Activated CD4-positive, alpha-beta T cell treated with anti-CD3 and anti-CD28 coated beads, Interleukin-2, amount 10 ng/mL, durations not matched to agents 24 days and 14 days (primary cell): Measurements from ENCODE around the gene ST3GAL5. TPM values are rescaled to one million over a fixed set of nuclear protein-coding genes. Genes with fewer than 3 reads are reported as not detected.

ENCODE experiments used
- DNase-seq: peaks from one replicate; pipeline ENCODE4 v3.0.0; 2022
- H3K27ac Mint-ChIP-seq: one replicate; pipeline ENCODE4 v1.8.0; 2022; ENCODE audit warnings: mild to moderate bottlenecking, mixed read lengths
- H3K27me3 Mint-ChIP-seq: one replicate; pipeline ENCODE4 v1.8.0; 2022; ENCODE audit warnings: mixed read lengths
- H3K36me3 Mint-ChIP-seq: one replicate; pipeline ENCODE4 v1.8.0; 2022; ENCODE audit warnings: low read depth, mild to moderate bottlenecking, mixed read lengths
- H3K4me1 Mint-ChIP-seq: one replicate; pipeline ENCODE4 v1.8.0; 2021; ENCODE audit warnings: mixed read lengths
- H3K4me3 Mint-ChIP-seq: one replicate; pipeline ENCODE4 v1.8.0; 2022; ENCODE audit warnings: mild to moderate bottlenecking, moderate library complexity, mixed read lengths
- H3K9me3 Mint-ChIP-seq: one replicate; pipeline ENCODE4 v1.8.0; 2021; ENCODE audit warnings: mixed read lengths
- intact Hi-C: fragments of 100-400 bp; cut with micrococcal nuclease; formaldehyde crosslinking; loops from one replicate; pipeline ENCODE4 v1.15.1; 2023
- total RNA-seq: library from RNA; stranded (reverse); gene quantifications from 2 replicates; pipeline ENCODE4 v1.2.3, GENCODE V29; 2022

Gene ST3GAL5
- total RNA-seq, 1 donor from 2014 or later: 14.6 TPM

GRCh38 chr2:85858841-85859240 is 29.9 kb downstream of the ST3GAL5 start:
- H3K36me3 Mint-ChIP-seq: peaks cover 72% of the 10 kb centered on the region
- peaks cover 53% of the 10 kb centered on the region for H3K4me1 Mint-ChIP-seq

DNA sequence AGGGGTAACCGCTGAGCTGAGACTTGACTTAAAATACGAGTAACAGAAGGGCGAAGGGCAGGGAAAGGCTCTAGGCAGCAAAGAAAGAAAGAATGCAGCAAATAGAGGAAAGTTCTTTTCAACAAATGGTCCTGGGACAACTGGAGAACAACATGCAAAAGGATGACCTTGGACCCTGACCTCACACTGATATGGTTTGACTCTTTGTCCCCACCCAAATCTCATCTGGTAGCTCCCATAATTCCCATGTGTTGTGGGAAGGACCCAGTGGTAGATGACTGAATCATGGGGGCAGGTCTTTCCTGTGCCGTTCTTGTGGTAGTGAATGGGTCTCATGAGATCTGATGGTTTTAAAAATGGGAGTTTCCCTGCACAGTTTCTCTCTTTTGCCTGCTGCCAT is 33.9 kb downstream of the ST3GAL5 start:
- peak overlapping the region; percentile 76 for H3K4me3 Mint-ChIP-seq
- H3K36me3 Mint-ChIP-seq: peaks cover 59% of the 10 kb centered on the region
- no peak for DNase-seq
- H3K27ac Mint-ChIP-seq: peak overlapping the region; percentile 97
- H3K27me3 Mint-ChIP-seq: no peaks in the 10 kb centered on the region
- peaks cover 13% of the 10 kb centered on the region for H3K9me3 Mint-ChIP-seq
- H3K4me1 Mint-ChIP-seq: peaks cover 65% of the 10 kb centered on the region
- intact Hi-C loops: loop anchor here (1.0 to 10.0 kb wide), 3 partner anchors 31 to 340 kb away; partner anchors contain the start of genes IMMT and MRPL35

More at GRCh38 chr2:85858841-85859240, 29.9 kb downstream of the ST3GAL5 start:
- no peak for DNase-seq
- Mint-ChIP-seq H3K27me3 (no peaks in the 10 kb centered on the region), H3K9me3 (peaks cover 13% of the 10 kb centered on the region), H3K27ac (no peak overlapping the region), H3K4me3 (no peak overlapping the region)
- intact Hi-C loops: loop anchor here (10.0 kb wide), 1 partner anchor 336 kb away; the partner anchor contains the start of genes IMMT and MRPL35

DNA sequence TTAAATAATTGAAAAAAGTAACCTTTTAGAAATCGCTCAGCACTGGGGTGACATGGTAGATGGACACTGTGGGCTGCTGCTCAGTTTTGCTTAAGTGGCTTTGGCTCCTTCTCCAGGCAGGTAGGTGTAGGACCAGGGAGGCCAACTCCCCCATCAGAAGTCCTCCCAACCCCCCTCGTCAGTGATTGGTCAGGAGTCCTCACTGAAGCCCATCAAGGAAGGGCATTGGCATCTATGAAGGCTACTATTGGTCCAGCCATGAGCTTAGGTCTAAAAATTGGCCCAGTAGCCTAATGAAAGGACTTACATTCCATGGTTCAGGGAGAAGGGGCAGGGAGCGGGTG is 34.7 kb downstream of the ST3GAL5 start:
- peak overlapping the region; percentile 76 for H3K4me3 Mint-ChIP-seq
- peaks cover 55% of the 10 kb centered on the region for H3K36me3 Mint-ChIP-seq
- H3K27ac Mint-ChIP-seq: peak overlapping the region; percentile 97
- intact Hi-C loops: loop anchor here (1.0 to 10.0 kb wide), 3 partner anchors 32 to 341 kb away; partner anchors contain the start of genes IMMT and MRPL35
- peaks cover 13% of the 10 kb centered on the region for H3K9me3 Mint-ChIP-seq
- H3K27me3 Mint-ChIP-seq: no peaks in the 10 kb centered on the region
- peaks cover 64% of the 10 kb centered on the region for H3K4me1 Mint-ChIP-seq
- peak; percentile 78 for DNase-seq

DNA sequence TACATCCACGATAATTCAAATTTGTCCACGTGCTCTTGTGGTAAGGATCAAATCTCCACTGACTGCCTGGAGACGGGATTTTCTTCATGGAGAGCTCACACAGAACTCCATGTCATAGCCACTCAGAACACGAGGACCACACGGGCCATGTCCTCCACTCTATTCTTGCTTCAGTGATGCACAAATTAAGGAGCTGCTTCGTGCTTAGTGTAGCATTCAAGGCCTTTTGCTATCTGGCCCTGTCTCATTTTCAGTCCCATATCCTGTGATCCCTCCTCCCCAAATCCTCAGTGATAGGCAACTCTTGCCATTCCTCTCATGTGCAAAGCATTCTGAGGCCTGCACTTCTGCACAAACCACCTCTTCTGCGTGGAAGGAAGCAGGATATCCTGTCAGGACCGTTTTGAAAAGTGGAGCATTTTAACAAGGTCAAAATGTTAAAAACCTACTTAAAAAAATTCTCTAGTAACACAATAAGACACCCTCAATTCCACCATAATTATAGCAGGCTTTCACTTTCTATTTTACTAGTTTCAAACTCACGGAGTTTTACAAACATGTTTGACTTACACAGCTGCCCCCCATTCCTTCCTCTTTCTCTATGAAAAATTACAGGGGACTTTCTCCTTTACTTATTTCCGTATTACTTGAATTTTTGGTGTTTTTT is 35.2 kb downstream of the ST3GAL5 start:
- Mint-ChIP-seq H3K9me3 (peaks cover 13% of the 10 kb centered on the region), H3K4me1 (peaks cover 60% of the 10 kb centered on the region), H3K27ac (peak overlapping the region; percentile 97), H3K27me3 (no peaks in the 10 kb centered on the region), H3K36me3 (peaks cover 50% of the 10 kb centered on the region), H3K4me3 (peak overlapping the region; percentile 76)
- intact Hi-C loops: loop anchor here (1.0 to 10.0 kb wide), 6 partner anchors 8 to 341 kb away; partner anchors contain the start of genes IMMT and MRPL35
- DNase-seq: peak; percentile 87

- Mint-ChIP-seq H3K36me3 (peaks cover 53% of the 10 kb centered on the region), H3K27me3 (no peaks in the 10 kb centered on the region), H3K27ac (peak overlapping the region; percentile 97), H3K4me1 (peaks cover 61% of the 10 kb centered on the region), H3K4me3 (peak overlapping the region; percentile 76), H3K9me3 (peaks cover 13% of the 10 kb centered on the region)
- intact Hi-C loops: loop anchor here (1.0 to 10.0 kb wide), 5 partner anchors 8 to 342 kb away; partner anchors contain the start of genes IMMT and MRPL35
- DNase-seq: peak; percentile 88
Measured at GRCh38 chr2:85852937-85853498, 35.8 kb downstream of the ST3GAL5 start.

DNA sequence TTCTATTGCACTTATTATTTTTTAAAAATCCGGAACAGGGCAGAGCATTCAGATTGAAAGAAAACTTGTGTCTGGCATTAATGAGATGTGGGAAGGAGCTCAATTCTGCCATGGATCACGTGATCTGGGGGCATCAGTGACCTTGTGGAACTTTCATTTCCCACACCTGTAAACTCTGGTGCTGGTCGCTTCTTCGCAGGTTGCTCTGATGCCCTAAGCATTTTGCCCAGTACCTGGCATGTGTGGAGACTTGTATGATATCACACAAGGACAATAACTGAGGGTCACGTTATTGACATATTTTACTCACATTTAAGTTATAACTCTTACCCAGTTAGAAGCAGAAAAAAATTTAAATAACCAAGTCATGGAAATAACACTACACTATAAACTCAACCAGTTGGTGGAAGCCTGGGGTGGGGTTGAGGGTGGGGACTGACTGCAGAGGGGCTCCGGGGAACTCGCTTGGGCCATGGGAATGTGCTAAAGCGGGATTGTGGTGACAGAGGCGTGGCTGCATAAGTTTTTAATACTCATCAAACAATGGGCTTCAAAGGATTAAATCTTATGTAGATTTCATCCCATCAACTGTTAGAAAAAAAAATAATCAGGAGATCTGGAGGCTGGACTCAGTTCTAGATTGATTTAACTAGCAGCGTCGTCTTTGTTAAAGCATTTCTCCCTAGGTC is 36.5 kb downstream of the ST3GAL5 start:
- intact Hi-C loops: loop anchor here (2.0 to 10.0 kb wide), 3 partner anchors 145 to 343 kb away; partner anchors contain the start of genes IMMT and MRPL35
- H3K4me3 Mint-ChIP-seq: peak overlapping the region; percentile 76
- no peaks in the 10 kb centered on the region for H3K27me3 Mint-ChIP-seq
- H3K27ac Mint-ChIP-seq: peak overlapping the region; percentile 97
- no peak for DNase-seq
- H3K36me3 Mint-ChIP-seq: peaks cover 50% of the 10 kb centered on the region
- H3K4me1 Mint-ChIP-seq: peaks cover 57% of the 10 kb centered on the region
- H3K9me3 Mint-ChIP-seq: peaks cover 13% of the 10 kb centered on the region

DNA sequence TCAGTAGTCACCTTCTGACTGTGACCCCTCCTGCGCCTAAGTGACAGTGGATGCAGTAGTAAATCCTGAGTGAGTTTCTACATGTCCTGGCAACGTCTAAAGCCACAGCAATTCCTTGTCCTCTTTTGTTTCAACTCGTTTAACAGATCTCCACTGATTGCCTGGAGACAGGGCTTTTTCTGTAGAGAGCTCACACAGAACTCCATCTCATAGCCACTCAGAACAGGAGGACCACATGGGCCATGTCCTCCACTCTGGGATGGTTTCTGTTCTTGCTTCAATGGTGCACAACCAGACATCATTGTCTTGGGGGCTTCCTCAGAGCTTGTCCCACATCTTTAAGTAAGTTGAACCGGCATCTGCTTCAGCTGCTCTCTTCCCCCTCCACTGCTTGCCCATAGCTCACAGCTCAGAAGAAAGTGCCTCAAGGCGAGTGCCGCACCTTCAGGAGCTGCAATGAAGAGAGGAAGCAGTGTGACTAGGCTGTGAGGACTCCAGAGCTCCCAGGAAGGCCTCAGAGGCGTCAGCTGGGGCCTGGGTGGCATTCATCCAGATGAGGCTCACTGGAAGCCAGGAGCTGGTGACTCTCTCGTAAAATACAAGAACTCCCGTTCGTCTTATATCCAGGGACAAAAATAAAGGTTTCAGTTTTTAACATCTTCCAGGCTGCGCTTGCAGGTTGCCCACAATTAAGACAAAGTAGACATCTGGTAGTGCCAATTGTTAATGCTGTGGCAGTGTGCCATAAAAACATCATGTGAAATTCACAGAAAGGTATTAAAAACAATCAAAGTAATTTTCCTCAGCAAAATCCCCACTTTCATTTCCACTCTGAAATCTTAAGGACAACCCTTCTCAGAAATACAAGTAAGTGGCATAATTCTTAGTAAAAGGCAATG is 37.3 kb downstream of the ST3GAL5 start:
- intact Hi-C loops: loop anchor here (2.0 to 10.0 kb wide), 3 partner anchors 146 to 343 kb away; partner anchors contain the start of genes IMMT and MRPL35
- Mint-ChIP-seq H3K4me1 (peaks cover 59% of the 10 kb centered on the region), H3K9me3 (peaks cover 13% of the 10 kb centered on the region), H3K27ac (peak overlapping the region; percentile 97), H3K4me3 (peak overlapping the region; percentile 76), H3K27me3 (no peaks in the 10 kb centered on the region), H3K36me3 (peaks cover 55% of the 10 kb centered on the region)
- DNase-seq: peak; percentile 76

DNA sequence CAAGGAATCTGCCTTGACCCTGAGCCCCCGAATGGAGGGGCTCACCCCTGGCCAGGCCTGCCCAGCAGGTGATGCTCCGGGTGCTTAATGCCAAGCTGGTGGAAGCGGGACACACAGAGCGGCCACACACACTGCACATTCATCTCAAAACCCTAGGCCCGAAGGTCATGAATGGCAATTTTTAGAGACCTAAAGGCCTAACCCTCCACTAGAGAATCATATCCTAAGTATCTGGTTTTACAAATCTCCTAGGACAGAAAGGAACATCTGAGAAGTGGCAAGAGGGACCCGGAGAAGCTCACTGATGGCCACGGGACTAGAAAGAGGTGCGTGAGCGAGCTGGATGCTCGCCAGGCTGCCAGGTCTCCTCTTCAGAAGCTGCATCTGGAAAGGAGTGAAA is 38.3 kb downstream of the ST3GAL5 start:
- peaks cover 57% of the 10 kb centered on the region for H3K4me1 Mint-ChIP-seq
- peaks cover 10% of the 10 kb centered on the region for H3K9me3 Mint-ChIP-seq
- intact Hi-C loops: loop anchor here (5.0 to 10.0 kb wide), 2 partner anchors 147 to 344 kb away; partner anchors contain the start of genes IMMT and MRPL35
- peak overlapping the region; percentile 14 for H3K4me3 Mint-ChIP-seq
- DNase-seq: no peak
- peak overlapping the region; percentile 55 for H3K27ac Mint-ChIP-seq
- no peaks in the 10 kb centered on the region for H3K27me3 Mint-ChIP-seq
- peaks cover 54% of the 10 kb centered on the region for H3K36me3 Mint-ChIP-seq

- no peaks in the 10 kb centered on the region for H3K27me3 Mint-ChIP-seq
- intact Hi-C loops: no loop called here
- H3K27ac Mint-ChIP-seq: no peak overlapping the region
- peaks cover 24% of the 10 kb centered on the region for H3K4me1 Mint-ChIP-seq
- DNase-seq: no peak
- peaks cover 69% of the 10 kb centered on the region for H3K36me3 Mint-ChIP-seq
- no peak overlapping the region for H3K4me3 Mint-ChIP-seq
- H3K9me3 Mint-ChIP-seq: peaks cover 8% of the 10 kb centered on the region
Measured at GRCh38 chr2:85847051-85847588, 41.7 kb downstream of the ST3GAL5 start.

DNA sequence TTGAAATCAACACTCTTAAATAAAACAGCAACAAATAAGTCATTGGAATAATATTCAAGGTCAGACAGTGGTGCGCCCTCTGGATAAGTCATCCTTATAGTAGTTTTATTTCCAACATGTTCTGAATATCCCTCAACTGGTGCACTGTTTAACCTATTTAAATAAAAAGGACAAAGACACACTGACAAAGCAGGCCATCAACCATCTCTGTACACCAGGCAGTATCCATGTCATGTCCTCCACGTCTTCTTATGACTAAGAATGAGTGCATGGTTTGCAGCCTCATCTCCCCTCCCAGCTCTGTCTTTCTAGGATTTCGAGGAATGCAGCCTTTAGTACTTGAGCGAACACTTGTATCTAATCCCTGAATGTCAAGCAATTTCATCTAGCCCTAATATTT is 42.4 kb downstream of the ST3GAL5 start:
- Mint-ChIP-seq H3K27ac (no peak overlapping the region), H3K9me3 (peaks cover 8% of the 10 kb centered on the region), H3K4me3 (no peak overlapping the region), H3K4me1 (peaks cover 17% of the 10 kb centered on the region), H3K36me3 (peaks cover 72% of the 10 kb centered on the region), H3K27me3 (no peaks in the 10 kb centered on the region)
- no peak for DNase-seq
- intact Hi-C loops: no loop called here

DNA sequence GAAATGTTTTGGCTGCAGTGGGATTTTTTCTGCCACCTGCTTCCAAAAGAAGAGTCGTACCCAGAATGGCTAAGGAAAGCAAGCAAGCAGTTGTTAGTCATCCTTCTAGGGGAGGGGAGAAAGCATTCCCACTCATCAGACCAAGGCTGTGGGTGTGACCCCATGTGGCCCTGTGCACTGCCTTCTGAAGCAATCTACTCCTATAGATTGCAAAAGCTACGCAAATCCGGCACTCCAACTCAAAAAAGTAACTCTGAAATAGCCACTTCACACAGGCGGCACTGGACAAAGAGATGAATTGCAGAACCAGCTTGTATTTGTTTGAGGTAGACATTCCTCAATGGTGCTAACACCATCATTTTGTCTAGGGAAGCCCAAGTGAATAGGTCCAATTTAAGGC is 44.3 kb downstream of the ST3GAL5 start:
- H3K4me3 Mint-ChIP-seq: no peak overlapping the region
- no peaks in the 10 kb centered on the region for H3K27me3 Mint-ChIP-seq
- H3K4me1 Mint-ChIP-seq: peaks cover 13% of the 10 kb centered on the region
- no peak overlapping the region for H3K27ac Mint-ChIP-seq
- peaks cover 8% of the 10 kb centered on the region for H3K9me3 Mint-ChIP-seq
- peaks cover 70% of the 10 kb centered on the region for H3K36me3 Mint-ChIP-seq
- DNase-seq: peak; percentile 52
- intact Hi-C loops: no loop called here

- Mint-ChIP-seq H3K36me3 (peaks cover 77% of the 10 kb centered on the region), H3K27ac (no peak overlapping the region), H3K4me1 (peaks cover 16% of the 10 kb centered on the region), H3K4me3 (no peak overlapping the region), H3K27me3 (no peaks in the 10 kb centered on the region), H3K9me3 (peaks cover 8% of the 10 kb centered on the region)
- intact Hi-C loops: no loop called here
- DNase-seq: peak; percentile 61
Measured at GRCh38 chr2:85843543-85843942, 45.2 kb downstream of the ST3GAL5 start.

- peak; percentile 66 for DNase-seq
- H3K4me1 Mint-ChIP-seq: peaks cover 11% of the 10 kb centered on the region
- H3K9me3 Mint-ChIP-seq: peaks cover 15% of the 10 kb centered on the region
- H3K36me3 Mint-ChIP-seq: peaks cover 53% of the 10 kb centered on the region
- H3K27me3 Mint-ChIP-seq: no peaks in the 10 kb centered on the region
- intact Hi-C loops: no loop called here
- no peak overlapping the region for H3K27ac Mint-ChIP-seq
- no peak overlapping the region for H3K4me3 Mint-ChIP-seq
Measured at GRCh38 chr2:85840091-85840490, 48.7 kb downstream of the ST3GAL5 start.
